Loucy (cell line): ENCODE results near the gene ASMTL.

Source experiments
- H2AFZ ChIP-seq: fragments of 200-600 bp; sonication (generic); 2 replicates; pipeline ENCODE4 v1.6.0; 2016; ENCODE audit warnings: antibody characterized with exemption, mild to moderate bottlenecking, low read length, moderate library complexity
- H3F3A ChIP-seq: fragments of 200-600 bp; 2 replicates; pipeline ENCODE4 v1.6.0; 2016; ENCODE audit warnings: antibody characterized with exemption, low read depth, mild to moderate bottlenecking
- H3K27me3 ChIP-seq: fragments of 200-600 bp; sonication (generic); 2 replicates; pipeline ENCODE4 v1.6.1; 2014; ENCODE audit warnings: low read length, mild to moderate bottlenecking; ENCODE audit not compliant: insufficient read depth, poor library complexity, severe bottlenecking
- H3K36me3 ChIP-seq: fragments of 200-600 bp; sonication (generic); 2 replicates; pipeline ENCODE4 v1.6.1; 2016; ENCODE audit warnings: low read length; ENCODE audit not compliant: insufficient read depth
- H3K4me1 ChIP-seq: fragments of 200-600 bp; sonication (generic); 2 replicates; pipeline ENCODE4 v1.5.1; 2014; ENCODE audit warnings: low read length, mild to moderate bottlenecking; ENCODE audit not compliant: insufficient read depth, poor library complexity, severe bottlenecking
- H3K4me2 ChIP-seq: fragments of 200-600 bp; sonication (generic); 2 replicates; pipeline ENCODE4 v1.6.0; 2014; ENCODE audit warnings: antibody characterized with exemption, low read length, low read depth, mild to moderate bottlenecking; ENCODE audit not compliant: poor library complexity, severe bottlenecking
- H3K4me3 ChIP-seq: fragments of 200-600 bp; sonication (generic); 2 replicates; pipeline ENCODE4 v1.5.1; 2014; ENCODE audit warnings: low read length, mild to moderate bottlenecking, mixed read lengths; ENCODE audit not compliant: poor library complexity, severe bottlenecking
- H3K79me2 ChIP-seq: fragments of 200-600 bp; sonication (generic); 2 replicates; pipeline ENCODE4 v1.6.1; 2014; ENCODE audit warnings: low read length; ENCODE audit not compliant: insufficient read depth
- H3K9ac ChIP-seq: fragments of 200-600 bp; sonication (generic); 2 replicates; pipeline ENCODE4 v1.6.0; 2014; ENCODE audit warnings: mild to moderate bottlenecking, low read depth, low read length, moderate library complexity; ENCODE audit not compliant: poor library complexity, severe bottlenecking
- H3K9me2 ChIP-seq: fragments of 200-600 bp; sonication (generic); replicated peaks from 2 replicates; pipeline ENCODE4 v1.6.1; 2016; ENCODE audit warnings: low read depth, low read length, mixed read lengths
- H3K9me3 ChIP-seq: fragments of 200-600 bp; sonication (generic); 2 replicates; pipeline ENCODE4 v1.6.1; 2014; ENCODE audit warnings: mild to moderate bottlenecking, antibody characterized with exemption, low read length, low read depth; ENCODE audit not compliant: insufficient read depth
- H4K20me1 ChIP-seq: fragments of 200-600 bp; sonication (generic); 2 replicates; pipeline ENCODE4 v1.6.0; 2014; ENCODE audit warnings: antibody characterized with exemption, low read length, mild to moderate bottlenecking; ENCODE audit not compliant: insufficient read depth, poor library complexity, severe bottlenecking
- CTCF ChIP-seq: fragments of 200-600 bp; sonication (generic); conservative IDR thresholded peaks from 2 replicates; pipeline ENCODE4 v1.5.1; 2014; ENCODE audit warnings: mild to moderate bottlenecking, antibody characterized with exemption, low read length
- EZH2phosphoT487 ChIP-seq: fragments of 200-600 bp; IDR thresholded peaks from 2 replicates; pipeline ENCODE4 v1.6.1; 2018; ENCODE audit warnings: antibody characterized with exemption, mild to moderate bottlenecking, moderate library complexity, borderline replicate concordance

Gene ASMTL

GRCh38 chrX:1355131-1356046, 97.3 kb downstream of the ASMTL start:
- no peaks in the 10 kb centered on the region for H3K36me3 ChIP-seq
- no peaks in the 10 kb centered on the region for H3K4me1 ChIP-seq
- no peaks in the 10 kb centered on the region for H3K79me2 ChIP-seq
- TF ChIP-seq CTCF (no peak), EZH2phosphoT487 (no peak)
- no peak overlapping the region for H2AFZ ChIP-seq
- no peak overlapping the region for H3K4me3 ChIP-seq
- no peaks in the 10 kb centered on the region for H3K27me3 ChIP-seq
- H3K9ac ChIP-seq = peak overlapping the region; percentile 12
- H4K20me1 ChIP-seq = no peaks in the 10 kb centered on the region
- H3K4me2 ChIP-seq = no peak overlapping the region
- no peaks in the 10 kb centered on the region for H3K9me2 ChIP-seq
- no peaks in the 10 kb centered on the region for H3K9me3 ChIP-seq
- no peaks in the 10 kb centered on the region for H3F3A ChIP-seq

- Histone ChIP-seq H3K27me3 (no peaks in the 10 kb centered on the region), H3K9me3 (no peaks in the 10 kb centered on the region), H3K4me1 (no peaks in the 10 kb centered on the region), H3K9ac (no peak overlapping the region), H3K79me2 (no peaks in the 10 kb centered on the region), H2AFZ (no peak overlapping the region), H3K4me2 (no peak overlapping the region), H3K9me2 (no peaks in the 10 kb centered on the region), H4K20me1 (no peaks in the 10 kb centered on the region), H3F3A (no peaks in the 10 kb centered on the region), H3K36me3 (no peaks in the 10 kb centered on the region), H3K4me3 (no peak overlapping the region)
- TF ChIP-seq CTCF = no peak
- TF ChIP-seq EZH2phosphoT487 = no peak
Measured at GRCh38 chrX:1354036-1355019, 98.4 kb downstream of the ASMTL start.
